Measurements from ENCODE around the gene SGF29.
"Not testable (repeated sequence)": the region's sequence is repeated elsewhere in the genome, so short reads cannot be mapped to it uniquely, and the experiment has no call there.

The SGF29 gene

DNA sequence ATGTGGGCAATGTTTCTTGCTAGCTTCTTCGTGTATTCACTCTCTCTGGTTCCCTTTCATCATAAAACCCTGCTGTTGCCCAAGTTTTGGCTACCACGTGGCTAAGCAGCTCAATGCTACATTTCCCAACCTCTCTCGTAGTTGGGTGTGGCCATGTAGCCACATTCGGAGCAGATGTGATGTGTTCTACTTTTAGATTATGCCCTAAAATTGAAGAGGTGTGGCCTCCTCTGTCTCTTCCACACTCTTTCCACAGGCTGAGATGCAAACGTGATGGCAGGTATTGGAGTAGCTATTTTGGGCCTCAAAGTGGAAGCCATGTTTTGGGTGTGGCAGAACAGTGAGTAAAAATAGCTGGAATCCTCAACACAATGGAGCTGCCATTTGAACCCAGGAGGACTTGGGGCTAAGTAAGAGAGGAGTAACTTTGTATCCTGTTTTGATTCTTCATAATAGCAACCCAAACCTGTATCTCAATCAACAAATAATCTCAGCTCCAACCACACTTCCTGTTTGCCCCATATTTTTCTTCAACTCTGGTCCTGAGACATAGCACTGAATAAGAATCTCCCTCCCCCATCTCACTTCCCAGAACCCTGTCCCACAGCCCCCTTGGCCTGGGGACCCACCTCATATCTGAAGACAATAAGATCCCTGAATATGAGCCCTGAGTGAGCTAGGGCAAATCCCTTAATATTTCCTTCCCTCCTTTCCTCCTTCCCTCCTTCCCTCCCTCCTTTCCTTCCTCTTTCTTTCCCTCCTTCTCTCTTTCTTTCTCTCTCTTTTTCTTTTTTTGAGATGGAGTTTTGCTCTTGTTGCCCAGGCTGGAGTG is 19.0 kb upstream of the SGF29 start:
- no peak for DNase-seq

DNA sequence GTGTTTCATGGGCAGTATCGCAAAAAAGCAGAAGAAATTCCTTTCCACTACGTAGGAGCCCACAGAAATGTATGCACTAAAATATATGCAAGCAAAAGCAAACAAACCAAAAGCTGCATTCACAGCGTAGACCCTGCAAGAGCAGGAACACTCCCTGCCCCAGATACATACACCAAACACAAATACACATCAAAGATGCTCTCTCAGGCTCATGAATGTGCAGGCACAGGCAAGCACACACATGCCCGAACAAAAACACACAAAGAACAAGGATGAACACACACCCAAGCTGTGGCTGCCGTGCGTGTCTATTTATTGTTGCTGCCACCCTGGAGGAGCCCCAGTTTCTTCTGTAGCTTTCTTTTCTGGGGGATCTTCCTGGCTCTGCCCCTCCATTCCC is 16.6 kb upstream of the SGF29 start:
- DNase-seq = no peak

DNA sequence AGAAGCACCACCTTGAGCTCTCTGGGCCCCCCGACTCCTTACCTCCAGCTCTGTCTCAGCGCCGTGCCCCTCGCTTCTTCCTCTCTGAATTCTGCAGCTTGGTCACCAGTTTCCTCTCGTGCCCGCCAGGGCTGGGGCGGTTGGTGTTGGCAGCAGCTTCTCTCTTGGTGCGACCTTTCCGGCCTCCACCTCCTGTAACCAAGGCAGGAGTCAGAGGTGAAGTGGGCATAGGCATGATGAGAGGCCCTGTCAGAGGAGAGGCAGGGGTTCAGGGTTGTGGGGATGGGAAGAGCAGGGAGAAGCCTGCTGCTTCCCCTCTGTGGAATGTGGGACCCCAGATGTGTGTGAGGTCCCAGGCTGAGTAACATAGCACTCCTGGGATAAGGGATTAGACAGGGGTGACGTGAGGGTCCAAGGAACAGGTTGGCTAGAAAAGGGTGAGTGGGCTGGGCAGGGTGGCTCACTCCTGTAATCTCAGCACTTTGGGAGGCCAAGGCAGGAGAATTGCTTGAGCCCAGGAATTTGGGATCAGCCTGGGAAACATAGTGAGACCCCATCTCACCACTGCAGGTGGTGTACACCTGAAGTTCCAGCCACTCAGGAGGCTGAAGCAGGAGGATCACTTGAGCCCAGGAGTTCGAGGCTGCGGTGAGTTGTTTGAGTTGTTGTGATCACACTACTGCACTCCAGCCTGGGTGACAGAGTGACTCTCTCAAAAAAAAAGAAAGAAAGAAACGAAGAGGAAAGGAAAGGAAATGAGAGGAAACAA is 15.6 kb upstream of the SGF29 start:
- no peak for DNase-seq

DNA sequence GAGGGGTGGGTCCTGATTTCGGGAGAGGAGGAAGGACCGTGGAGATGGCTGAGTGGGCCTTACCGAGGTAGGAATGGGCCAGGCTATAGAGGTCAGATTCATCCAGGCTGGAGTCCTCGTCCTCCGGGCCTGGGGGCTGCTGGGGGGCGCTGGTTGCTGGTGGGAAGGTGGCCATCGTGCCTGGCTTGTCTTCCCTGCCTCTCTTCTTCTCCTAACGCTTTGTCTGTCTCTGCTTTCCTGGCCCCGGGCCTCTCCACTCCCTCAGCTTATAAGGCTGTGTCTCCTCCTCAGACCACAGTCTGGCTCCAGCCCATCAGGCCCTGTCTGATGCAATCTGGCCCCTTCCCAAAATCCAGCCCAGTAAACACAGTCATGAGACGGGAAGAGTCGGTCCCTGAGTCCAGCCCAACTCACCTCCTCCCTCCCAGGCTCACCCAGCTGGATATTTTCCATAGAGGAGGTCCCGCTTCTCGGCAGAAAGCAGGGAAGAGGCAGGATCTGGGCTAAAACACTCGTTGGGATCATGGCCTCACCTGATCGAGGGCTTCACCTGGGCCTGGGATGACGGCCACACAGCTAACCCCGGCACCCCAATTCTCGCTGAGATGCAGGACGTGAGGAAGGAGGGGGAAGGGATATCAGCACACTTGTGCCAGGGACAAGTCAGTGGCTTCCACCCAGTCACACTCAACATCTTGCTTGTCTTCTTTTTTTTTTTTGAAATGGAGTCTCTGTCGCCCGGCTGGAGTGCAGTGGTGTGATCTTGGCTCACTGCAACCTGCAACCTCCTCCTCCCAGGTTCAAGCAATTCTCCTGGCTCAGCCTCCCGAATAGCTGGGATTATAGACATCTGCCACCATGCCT is 14.8 kb upstream of the SGF29 start, which contains the start of gene NUPR1:
NUPR1 (minus strand) TSS at position 242 of the 864 bp plus-strand sequence; CDS start at position 175, 67 bp downstream.
- DNase-seq = no peak

DNA sequence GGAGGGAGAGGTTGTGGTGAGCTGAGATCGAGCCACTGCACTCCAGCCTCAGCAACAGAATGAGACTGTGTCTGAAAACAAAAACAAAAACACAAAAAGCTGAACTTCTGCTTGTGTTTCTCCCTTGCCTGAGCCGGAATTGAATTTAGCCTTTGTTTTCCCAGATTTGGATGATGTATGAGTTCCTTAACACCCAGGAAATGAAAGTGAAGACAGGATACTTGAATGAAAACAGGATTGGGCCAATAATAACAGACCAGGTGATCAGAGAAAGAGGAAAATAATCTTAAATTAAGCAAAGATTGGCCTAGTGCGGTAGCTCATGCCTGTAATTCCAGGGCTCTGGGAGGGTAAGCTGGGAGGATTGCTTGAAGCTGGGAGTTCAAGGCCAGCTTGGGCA is 13.4 kb upstream of the SGF29 start:
- DNase-seq = no peak

DNA sequence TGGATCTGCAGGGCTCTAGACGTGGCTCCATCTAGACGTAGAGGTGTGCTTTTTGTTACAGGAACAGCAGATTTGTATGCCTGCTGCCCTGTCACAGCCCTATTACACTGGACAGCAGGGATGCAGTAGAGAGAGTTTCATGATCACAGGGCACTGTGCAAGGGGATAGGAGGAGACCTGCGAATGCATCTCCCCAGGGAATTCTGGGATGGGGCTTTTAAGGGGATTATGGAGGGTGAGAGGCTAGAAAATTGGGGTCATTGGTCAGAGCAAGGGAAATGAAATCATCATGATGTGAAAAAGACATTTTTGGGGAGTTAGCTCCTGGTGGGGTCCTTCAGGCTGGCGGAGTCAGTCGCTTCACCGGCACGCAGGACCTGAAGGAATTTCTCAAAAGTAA is 11.1 kb upstream of the SGF29 start:
- DNase-seq = no peak

DNA sequence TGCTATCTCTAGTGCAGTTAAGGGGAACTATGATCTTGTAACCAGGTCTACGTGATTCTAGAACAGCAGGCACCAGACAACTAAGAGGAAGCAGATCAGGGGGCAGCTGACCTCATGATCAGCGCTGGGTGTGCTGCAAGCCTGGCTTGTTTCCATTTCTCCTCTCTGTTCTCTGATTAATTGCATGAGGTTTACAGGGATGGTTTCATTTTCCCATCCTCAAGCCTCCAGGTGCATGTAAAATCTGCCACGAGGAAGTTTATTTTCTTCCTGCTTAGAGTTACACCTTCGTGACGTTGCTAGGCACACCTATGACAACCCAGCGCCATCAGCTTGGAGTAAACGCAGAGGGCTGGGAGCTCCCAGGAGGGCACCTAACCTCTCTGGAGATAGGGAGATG is 10.6 kb upstream of the SGF29 start:
- DNase-seq = no peak

DNA sequence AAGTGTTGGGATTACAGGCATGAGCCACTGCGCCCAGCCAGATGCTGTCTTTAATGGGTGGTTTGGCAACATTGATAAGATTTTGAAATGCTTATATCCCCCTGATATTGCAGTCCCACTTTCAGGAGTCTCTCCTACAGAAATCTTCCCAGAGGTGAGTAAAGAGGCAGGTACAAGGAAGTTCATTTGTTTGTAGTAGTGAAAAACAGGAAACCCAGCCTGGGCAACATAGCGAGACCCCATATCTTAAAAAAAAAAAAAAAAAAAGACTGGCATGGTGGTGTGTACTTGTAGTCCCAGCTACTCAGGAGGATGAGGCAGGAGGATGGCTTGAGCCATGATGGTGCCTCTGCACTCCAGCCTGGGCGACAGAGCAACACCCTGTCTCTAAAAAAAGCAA is 8.7 kb upstream of the SGF29 start:
- DNase-seq = no peak

DNA sequence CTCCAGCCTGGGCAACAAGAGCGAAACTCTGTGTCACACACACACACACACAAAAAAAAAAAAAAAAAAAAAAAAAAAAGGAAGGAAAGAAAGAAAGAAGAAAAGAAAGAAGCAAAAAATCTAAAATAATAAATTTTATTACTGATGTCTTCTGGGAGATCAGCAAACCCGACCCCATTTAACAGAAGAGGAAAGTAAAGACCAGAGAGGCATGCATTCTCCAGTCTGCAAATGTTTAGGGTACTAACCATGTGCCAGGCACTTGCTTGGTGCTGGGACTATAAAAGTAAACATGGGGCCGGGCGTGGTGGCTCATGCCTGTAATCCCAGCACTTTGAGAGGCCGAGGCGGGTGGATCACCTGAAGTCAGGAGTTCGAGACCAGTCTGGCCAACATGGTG is 7.8 kb upstream of the SGF29 start:
- not testable (repeated sequence) for DNase-seq

DNA sequence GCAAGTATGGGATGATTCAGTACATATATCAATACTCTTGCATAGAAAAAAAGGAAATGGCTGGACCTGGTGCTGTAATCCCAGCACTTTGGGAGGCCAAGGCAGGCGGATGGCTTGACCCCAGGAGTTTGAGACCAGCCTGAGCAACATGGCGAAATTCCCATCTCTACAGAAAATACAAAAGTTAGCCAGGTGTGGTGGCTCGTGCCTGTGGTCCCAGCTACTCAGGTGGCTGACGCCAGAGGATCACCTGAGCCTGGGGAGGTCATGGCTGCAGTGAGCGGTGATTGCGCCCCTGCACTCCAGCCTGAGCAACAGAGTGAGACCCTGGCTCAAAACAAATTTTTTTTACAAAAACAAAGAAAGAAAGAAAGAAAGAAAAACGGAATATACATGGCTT is 7.1 kb upstream of the SGF29 start:
- DNase-seq = no peak

DNA sequence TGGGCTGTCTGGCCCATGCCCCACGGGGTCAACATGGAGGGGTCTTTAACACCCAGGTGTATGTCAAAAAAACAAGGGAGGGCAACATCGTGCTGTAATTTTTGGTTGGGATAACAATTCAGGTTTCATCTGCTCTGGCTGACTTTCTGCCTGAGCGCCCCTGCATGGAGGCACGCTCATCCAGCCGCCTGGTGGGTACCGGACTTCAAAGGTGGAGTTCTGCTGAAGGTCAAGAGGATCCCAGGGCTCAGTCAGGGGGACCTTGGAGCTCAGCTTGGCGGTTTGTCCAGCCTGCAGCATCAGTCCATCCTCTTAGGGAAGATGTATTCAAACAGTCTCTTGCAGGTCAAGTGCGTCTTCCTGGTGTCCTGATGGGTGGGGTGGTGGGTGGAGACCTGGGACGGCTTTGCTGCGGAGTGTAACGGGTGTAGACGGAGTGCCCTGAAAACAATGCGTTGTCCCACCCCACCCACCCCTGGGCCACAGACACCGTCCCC is 5.4 kb upstream of the SGF29 start:
- DNase-seq = no peak

DNA sequence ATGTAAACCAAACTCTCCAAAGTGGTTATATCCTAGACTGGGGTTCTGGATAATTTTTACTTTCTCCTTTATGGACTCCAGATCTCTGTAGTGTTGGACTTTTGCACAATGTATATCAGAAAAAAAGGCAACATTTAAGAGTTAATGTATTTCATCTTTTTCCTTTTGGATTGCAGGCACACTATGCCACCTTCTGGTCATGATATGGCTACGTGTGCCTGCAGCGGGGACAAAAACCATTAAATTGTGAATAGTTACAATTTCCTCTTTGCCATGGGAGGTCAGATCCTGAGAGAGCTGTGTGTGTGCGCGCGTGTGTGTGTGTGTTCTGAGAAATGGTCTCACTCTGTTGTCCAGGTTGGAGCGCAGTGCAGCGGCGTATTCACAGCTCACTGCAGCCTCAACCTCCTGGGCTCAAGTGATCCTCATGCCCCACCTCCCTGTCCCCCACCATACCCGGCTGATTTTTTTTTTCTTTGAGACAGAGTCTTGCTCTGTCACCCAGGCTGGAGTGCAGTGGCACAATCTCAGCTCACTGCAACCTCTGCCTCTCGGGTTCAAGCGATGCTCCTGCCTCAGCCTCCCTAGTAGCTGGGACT is 4.3 kb upstream of the SGF29 start:
- no peak for DNase-seq

DNA sequence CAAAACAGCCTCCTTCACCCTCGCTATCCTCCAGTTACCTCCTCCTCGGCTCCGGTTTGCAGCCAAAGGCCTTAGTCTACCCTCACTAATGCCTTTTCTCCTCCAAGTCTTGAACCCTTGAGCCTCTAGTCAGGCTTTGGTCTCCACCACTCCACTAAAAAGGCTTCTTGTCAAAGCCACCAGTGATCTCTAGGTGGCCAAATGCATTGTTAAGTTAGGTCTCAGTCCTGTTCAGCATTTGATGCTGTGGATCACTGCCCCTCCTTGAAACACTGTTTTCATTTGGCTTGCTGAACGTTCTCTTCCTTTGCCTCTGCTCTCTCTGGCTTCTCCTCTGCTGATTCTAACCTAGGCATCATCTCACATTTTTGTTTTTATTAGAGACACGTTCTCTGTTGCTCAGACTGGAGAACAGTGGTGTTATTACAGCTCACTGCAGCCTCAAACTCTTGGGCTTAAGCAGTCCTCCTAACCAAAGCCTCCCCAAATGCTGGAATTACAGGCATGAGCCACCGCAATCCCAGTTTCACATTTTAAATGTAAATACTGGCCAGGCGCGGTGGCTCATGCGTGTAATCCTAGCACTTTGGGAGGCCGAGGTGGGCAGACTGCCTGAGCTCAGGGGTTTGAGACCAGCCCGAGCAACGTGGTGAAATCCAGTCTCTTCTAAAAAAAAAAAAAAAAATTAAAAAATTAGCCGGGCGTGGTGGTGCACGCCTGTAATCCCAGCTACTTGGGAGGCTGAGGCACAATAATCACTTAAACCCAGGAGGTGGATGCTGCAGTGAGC is 1.1 kb downstream of the SGF29 start:
- no peak for DNase-seq

DNA sequence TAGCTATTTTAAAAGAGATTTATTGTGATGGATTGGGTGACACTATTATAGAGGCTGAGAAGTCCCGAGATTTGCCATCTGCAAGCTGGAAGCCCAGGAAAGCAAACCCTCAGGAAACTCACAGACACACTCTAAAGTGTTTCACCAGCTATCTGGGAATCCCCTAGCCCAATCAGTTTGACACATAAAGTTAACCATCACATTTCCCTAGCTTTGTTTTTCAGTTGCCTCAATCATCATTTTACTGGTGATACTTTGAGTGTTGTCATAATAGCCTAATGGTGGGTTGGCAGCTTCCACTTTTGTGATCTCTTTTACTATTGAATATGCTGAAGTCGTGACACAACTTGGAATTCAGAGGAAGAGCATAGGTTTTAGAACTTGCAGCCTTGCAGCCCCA is 1.8 kb downstream of the SGF29 start:
- DNase-seq = no peak

DNA sequence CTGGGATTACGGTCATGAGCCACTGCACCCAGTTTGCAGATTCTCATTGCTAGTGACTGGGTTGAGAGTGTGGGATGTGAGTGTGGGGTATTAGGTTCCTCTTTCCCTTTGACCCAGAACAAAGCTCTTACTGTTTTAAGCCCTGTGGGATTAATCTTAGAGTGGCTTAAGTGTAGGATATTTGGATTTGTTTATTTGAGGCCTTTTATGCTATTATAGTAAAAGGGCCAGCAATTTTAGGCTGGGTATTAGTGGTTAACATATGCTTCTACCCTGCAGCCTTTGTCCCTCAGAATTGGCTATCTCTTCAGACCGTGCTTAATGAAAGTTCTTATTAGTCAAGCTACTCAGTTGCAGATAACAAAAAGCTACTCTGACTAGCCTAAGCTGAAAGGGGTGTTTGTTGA is 3.2 kb downstream of the SGF29 start:
- DNase-seq = no peak

DNA sequence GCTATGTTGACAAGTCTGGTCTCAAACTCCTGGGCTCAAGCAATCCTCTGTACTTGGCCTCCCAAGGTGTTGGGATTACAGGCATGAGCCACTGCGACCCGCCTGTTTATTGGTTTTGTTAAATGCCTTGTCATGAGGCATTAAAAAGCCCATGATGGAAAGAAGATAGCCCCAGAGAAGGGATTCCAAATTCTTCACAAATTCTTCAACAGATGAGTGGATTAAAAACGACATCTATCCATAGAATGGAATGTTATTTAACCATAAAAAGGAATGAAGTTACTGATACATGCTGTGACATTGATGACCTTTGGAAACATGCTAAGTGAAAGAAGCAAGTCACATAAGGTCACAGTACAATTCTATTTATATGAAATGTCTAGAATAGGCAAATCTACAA is 4.7 kb downstream of the SGF29 start:
- no peak for DNase-seq

DNA sequence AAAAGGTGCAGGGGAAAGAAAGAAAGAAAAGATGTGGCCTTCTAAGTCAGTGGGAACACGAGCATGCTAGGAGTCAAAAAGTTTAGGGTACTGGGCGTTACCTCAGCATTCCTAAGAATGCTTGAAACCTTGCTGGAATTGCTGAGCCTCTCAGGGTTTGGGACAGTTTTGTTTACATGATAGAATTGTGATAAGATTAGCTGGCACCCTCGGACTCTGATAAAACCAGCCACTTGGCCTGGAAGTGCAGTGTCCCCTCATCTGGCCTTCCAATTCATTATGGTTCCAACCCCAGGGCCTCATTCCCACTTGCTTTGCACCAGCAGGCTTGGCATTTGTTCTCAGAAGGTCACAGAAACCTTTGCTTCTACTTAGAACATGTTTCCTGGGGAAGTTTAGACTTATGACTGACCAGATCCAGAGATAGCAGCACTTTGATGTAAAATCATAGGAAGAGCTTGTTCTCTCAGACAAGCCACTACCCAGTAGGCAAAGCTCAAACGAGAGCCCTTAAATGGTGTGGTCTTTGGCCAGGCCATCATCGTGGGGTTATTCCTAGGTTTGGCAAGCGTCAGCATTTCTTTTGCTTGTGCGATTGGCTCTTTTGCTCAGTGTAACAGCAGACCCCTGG is 8.0 kb downstream of the SGF29 start:
- DNase-seq = no peak

DNA sequence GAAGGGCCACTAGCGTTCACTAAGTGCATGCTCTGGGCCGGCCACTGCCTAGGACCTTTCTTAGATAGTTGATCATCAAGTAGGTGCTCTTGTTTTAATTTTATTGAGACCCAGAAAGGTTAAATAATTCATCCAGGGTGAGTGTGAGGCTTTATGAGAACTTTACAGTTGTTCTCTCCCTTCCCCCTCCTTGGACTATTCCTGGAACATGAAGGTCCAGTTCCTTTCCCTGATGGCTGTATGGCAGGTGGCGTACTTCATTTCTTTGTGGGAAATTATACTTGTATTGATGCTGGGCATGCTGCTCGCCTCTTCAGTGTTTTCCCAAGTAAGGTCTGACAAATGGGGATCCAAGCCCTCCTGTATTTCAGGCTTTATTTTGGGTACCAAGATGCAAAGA is 8.5 kb downstream of the SGF29 start:
- DNase-seq = no peak

DNA sequence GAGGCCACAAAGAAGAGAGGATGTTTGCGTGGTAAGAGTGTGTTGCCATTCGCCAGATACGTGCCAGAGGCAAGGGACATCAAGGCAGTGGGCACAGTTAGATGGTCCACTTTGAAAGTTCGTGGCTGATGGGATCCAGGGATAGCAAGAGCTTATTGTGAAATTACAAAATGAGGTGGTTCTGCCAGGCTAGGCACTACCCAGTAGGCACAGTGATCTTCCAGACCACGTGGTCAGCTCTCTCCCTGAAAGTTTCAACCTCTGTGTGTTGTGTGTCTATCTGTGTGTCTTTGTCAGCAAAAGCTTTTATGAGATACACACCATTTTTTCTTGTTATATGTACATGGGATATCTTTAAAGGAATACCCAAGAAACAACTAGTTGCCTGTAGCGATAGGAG is 9.5 kb downstream of the SGF29 start:
- DNase-seq = no peak

DNA sequence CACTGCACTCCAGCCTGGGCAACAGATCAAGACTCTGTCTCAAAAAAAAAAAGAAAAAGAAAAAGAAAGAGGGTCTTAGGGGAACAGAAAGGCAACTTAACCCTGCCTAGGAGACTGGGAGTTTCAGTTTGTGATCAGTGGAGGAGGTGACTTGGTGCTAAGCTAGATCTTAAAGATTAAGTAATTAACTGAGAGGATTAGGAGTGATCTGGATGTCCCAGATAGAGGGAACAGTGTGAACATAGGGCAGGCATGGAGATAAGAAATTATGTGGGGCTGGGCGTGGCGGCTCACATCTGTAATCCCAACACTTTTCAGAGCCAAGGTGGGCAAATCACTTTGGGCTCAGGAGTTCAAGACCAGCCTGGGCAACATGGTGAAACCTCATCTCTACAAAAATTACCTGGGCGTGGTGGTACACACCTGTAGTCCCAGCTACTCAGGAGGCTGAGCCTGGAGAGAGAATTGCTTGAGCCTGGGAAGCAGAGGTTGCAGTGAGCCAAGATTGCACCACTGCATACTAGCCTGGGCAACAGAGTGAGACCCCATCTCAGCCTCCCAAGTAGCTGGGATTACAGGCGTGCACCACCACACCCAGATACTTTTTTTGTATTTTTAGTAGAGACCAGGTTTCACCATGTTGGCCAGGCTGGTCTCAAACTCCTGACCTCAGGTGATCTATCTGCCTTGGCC is 12.7 kb downstream of the SGF29 start:
- DNase-seq = not testable (repeated sequence)

DNA sequence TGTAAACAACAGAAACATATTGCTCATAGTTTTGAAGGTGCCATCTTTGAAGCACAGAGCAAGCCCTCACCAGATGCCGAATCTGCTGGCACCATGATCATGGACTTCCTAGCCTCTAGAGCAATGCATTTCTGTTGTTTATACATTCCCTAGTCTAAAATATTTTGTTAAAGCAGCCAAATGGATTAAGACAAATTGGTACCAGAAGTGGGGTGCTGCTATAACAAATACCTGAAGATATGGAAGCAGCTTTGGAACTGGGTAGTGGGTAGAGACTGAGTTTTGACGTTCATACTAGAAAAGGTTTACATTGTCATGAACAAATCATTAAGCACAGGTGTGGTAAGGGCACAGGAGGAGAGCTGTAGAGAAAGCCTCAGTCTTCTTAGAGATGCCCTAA is 13.6 kb downstream of the SGF29 start:
- no peak for DNase-seq
